ENCODE measurements around the gene MOCOS.

MOCOS gene

DNA sequence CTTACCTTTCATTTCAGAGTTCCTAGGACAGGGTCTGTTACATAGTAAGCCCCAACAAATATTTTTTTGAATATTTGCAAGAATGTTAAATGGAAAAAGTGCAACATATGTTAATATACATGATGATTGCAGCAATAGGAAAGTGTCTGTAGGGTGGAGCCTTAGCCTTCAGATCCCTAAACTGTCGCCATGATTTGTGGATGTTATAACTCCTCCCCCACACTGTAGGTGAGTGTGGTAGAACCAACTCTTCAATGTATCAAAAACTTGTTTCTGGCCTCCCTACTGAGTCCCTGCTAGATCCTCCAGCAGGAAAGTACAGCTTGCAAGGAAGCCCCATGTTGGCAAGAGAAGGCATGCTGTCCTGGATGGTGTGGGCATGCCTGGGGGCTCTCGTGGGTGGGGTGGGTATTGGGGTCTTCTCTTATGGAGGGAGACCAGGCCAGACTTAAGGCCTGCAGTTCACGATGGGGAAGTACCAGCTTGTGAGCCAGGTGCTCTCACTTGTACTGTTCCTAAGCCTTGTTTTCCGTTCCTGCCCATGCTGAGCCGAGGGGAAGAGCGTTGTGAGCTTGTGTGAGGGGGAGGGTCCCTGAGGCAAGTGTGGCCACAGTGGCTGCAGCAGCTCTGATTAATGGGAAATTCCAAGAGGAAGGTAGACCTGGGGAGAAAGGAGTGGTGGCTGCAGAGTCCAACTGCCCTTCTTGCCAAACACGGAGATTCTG lies 121.6 kb downstream of the MOCOS start:
- no peak for DNase-seq

GRCh38 chr18:36309436-36310391 lies 122.4 kb downstream of the MOCOS start:
- DNase-seq, result no peak

- no peak for DNase-seq
Measured at GRCh38 chr18:36311026-36311570, 123.8 kb downstream of the MOCOS start.

DNA sequence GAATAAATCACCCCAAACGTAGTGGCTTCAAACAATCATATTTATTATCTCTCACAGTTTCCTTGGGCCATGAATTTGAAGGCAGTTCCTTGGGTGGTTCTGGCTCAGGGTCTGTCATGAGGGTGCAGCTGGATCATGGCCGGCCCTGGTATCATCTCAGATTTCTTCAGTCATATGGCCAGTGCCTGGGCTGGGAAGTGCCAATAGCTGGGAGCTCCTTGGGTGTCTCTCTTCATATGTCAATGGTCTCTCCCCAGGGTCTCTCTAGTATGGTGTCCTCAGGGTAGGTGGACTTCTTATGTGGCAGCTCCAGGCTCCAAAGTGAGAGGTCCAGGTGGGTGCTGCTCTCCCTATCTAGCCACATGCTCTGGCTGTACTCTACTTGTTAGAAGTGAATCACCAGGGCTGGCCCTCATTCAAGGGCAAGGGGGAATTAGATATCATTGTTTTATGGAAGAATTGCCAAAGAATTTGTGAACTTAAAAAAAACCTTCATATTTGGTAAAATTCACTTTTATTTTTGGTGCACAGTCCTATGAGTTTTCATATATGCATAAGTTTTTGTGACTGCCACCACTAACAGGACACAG lies 125.6 kb downstream of the MOCOS start:
- DNase-seq, result no peak

DNA sequence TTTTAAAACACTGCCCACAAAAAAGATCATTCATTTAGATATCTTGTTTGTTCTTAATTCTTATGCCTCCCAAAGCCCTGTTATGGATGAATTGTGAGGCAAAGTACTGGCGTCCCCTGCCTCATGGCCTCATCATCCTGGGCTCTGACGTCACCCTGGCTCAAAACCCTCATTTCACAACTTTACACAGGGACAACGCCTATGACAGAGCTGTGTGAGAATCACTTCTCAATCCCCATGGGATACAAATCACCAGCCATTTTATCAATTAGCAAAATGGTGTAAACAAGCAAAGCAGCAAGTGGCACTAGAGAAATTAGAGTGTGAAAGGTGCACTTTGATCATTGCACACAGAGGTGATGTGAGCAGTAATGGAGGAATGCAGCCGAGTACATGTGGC lies 126.8 kb downstream of the MOCOS start:
- DNase-seq, result no peak

DNA sequence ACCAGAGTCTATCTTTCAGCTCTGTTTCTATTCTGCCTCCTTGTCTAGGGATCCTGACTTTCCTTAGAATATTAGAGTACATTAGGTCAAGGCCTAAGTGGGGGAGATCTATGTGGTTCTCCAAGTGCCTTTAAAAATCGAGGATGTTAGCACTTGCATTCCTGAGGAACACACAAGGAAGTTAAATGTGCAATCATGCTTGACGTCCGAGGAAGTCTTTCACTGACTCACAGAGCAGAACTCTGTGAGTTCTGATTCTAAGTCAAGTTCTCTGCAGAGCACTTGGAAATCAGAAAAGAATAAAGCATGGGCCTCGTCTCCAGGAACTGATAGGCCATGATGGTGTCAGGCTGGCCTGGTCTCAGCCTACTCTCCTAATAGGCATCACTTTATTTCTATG lies 127.5 kb downstream of the MOCOS start:
- DNase-seq, result no peak

DNA sequence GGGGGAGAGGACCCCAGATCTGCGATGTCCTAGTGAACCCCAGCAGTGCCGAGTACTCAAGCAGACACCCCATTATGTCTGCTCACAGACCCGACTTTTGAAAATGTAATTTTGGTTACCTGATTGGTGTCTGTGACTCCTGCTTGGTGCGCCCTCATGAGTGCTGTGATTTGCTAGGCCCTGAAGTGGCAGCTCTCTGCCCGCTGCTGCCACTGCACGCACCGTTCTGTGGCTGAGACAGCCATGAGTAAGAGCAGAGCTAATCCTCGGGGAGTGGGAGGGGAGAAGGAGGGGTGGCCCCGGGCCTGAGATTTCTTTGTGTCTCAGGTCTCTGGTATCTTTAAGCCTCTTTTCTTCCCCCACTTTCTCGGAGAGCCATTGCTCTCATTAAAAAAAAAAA lies 128.4 kb downstream of the MOCOS start:
- no peak for DNase-seq

- DNase-seq, result no peak
Measured at GRCh38 chr18:36316246-36316645, 128.9 kb downstream of the MOCOS start.
